NCI-H2029 (cell line): ENCODE data around the gene TCF12.

Experiments
- DNase-seq: peaks from one replicate; lab custom pipeline; 2025; lab: John Stamatoyannopoulos, UW

Gene TCF12

GRCh38 chr15:57018151-57018550, 99.7 kb downstream of the TCF12 start:
- DNase-seq = no peak

GRCh38 chr15:57019496-57020160, 101.2 kb downstream of the TCF12 start:
- no peak for DNase-seq

- no peak for DNase-seq
These were observed 107.0 kb downstream of the TCF12 start for GRCh38 chr15:57025264-57025926.

- DNase-seq = peak; percentile 57
These were observed 107.7 kb downstream of the TCF12 start for GRCh38 chr15:57026016-57026592.

GRCh38 chr15:57027596-57027995, 109.2 kb downstream of the TCF12 start:
- no peak for DNase-seq

GRCh38 chr15:57028176-57028575, 109.7 kb downstream of the TCF12 start:
- DNase-seq = no peak

GRCh38 chr15:57030011-57030410, 111.6 kb downstream of the TCF12 start:
- no peak for DNase-seq

GRCh38 chr15:57031082-57031481, 112.6 kb downstream of the TCF12 start:
- DNase-seq = no peak

- DNase-seq = no peak
These were observed 113.2 kb downstream of the TCF12 start for GRCh38 chr15:57031605-57032004.

- DNase-seq = no peak
These were observed 113.9 kb downstream of the TCF12 start for GRCh38 chr15:57032338-57032737.

- DNase-seq = peak; percentile 19
These were observed 115.4 kb downstream of the TCF12 start for GRCh38 chr15:57033715-57034439.

GRCh38 chr15:57034613-57035012, 116.2 kb downstream of the TCF12 start:
- no peak for DNase-seq

GRCh38 chr15:57035664-57036063, 117.2 kb downstream of the TCF12 start:
- DNase-seq = no peak

- no peak for DNase-seq
These were observed 117.9 kb downstream of the TCF12 start for GRCh38 chr15:57036352-57036751.

GRCh38 chr15:57037548-57037947, 119.1 kb downstream of the TCF12 start:
- DNase-seq = no peak

GRCh38 chr15:57038040-57038439, 119.6 kb downstream of the TCF12 start:
- DNase-seq = no peak

GRCh38 chr15:57038496-57038895, 120.1 kb downstream of the TCF12 start:
- no peak for DNase-seq

GRCh38 chr15:57041416-57041815, 123.0 kb downstream of the TCF12 start:
- DNase-seq = no peak

- DNase-seq = no peak
These were observed 125.7 kb downstream of the TCF12 start for GRCh38 chr15:57044072-57044702.

- DNase-seq = no peak
These were observed 126.5 kb downstream of the TCF12 start for GRCh38 chr15:57044970-57045369.

GRCh38 chr15:57045741-57046382, 127.4 kb downstream of the TCF12 start:
- no peak for DNase-seq
